Caco-2 (cell line): ENCODE data around the gene ELSPBP1. TPM values are rescaled to one million over a fixed set of nuclear protein-coding genes. Genes with fewer than 3 reads are reported as not detected.

Experiments used
- BruUV-seq: library from RNA; stranded (reverse); fragments of 400-500 nt; replicated peaks from 2 replicates; lab custom pipeline; 2021; lab: Mats Ljungman, UMichigan
- CTCF ChIA-PET: fragments of 300-600 bp; sonication (Branson Sonifier 250); formaldehyde crosslinking; loops from one replicate; lab custom pipeline; 2022; ENCODE audit warnings: antibody characterized with exemption; lab: Charles Lee
- POLR2A ChIA-PET: fragments of 300-600 bp; sonication (Branson Sonifier 250); formaldehyde crosslinking; loops from one replicate; lab custom pipeline; 2022; ENCODE audit warnings: antibody characterized with exemption; lab: Charles Lee
- DNase-seq, 2 experiments: peaks; one replicate each; pipeline versions ENCODE4 v3.0.0 to v3.0.0-alpha.2; 2020 to 2022
- H3K27me3 ChIP-seq: replicated peaks from 2 replicates; pipeline ENCODE4 v1.6.0; 2011; ENCODE audit warnings: low read length; ENCODE audit not compliant: control insufficient read depth, insufficient read depth
- H3K36me3 ChIP-seq: 2 replicates; pipeline ENCODE4 v1.5.1; 2011; ENCODE audit warnings: low read length; ENCODE audit not compliant: control insufficient read depth, insufficient read depth
- H3K4me1 ChIP-seq: fragments of 250-450 bp; sonication (Bioruptor Pico); 2 replicates; pipeline ENCODE4 v1.5.1; 2020; ENCODE audit warnings: mild to moderate bottlenecking
- H3K4me3 ChIP-seq: 2 replicates; pipeline ENCODE4 v1.5.1; 2011; ENCODE audit warnings: low read depth, mild to moderate bottlenecking, control low read depth, low read length
- H3K9me3 ChIP-seq: fragments of 250-450 bp; sonication (Bioruptor Pico); 2 replicates; pipeline ENCODE4 v1.5.1; 2020; ENCODE audit warnings: mild to moderate bottlenecking, moderate library complexity
- H3K27ac Mint-ChIP-seq: one replicate; pipeline ENCODE4 v1.8.0; 2022; ENCODE audit warnings: mixed read lengths; ENCODE audit not compliant: unreplicated experiment
- H3K27me3 Mint-ChIP-seq: one replicate; pipeline ENCODE4 v1.8.0; 2022; ENCODE audit warnings: mixed read lengths; ENCODE audit not compliant: insufficient read depth, unreplicated experiment
- H3K36me3 Mint-ChIP-seq: one replicate; pipeline ENCODE4 v1.8.0; 2022; ENCODE audit warnings: mild to moderate bottlenecking, mixed read lengths; ENCODE audit not compliant: insufficient read depth, unreplicated experiment
- H3K4me1 Mint-ChIP-seq: one replicate; pipeline ENCODE4 v1.8.0; 2022; ENCODE audit warnings: low read depth, mixed read lengths; ENCODE audit not compliant: unreplicated experiment
- H3K4me3 Mint-ChIP-seq: one replicate; pipeline ENCODE4 v1.8.0; 2022; ENCODE audit warnings: mild to moderate bottlenecking, moderate library complexity, mixed read lengths; ENCODE audit not compliant: unreplicated experiment
- H3K9me3 Mint-ChIP-seq: one replicate; pipeline ENCODE4 v1.8.0; 2022; ENCODE audit warnings: mixed read lengths; ENCODE audit not compliant: unreplicated experiment
- intact Hi-C: fragments of 100-400 bp; cut with micrococcal nuclease; formaldehyde crosslinking; loops from one replicate; pipeline ENCODE4 v1.10.0; 2022; ENCODE audit not compliant: unreplicated experiment
- total RNA-seq: library from RNA; stranded (reverse); gene quantifications from 2 replicates; pipeline ENCODE4 v1.2.3, GENCODE V29; 2022
- TF ChIP-seq, protein P1 (sequence below), 2 experiments: fragments of 200-600 bp in 1 of 2; IDR thresholded peaks; 1 replicate in 1 of 2; 2 replicates in 1 of 2; pipeline versions ENCODE4 v1.5.1 to v1.8.0; 2011 to 2022; ENCODE audit warnings: antibody characterized with exemption in 1 of 2, control low read depth in 1 of 2, inconsistent platforms in 1 of 2, low read depth in 1 of 2, low read length in 1 of 2, mild to moderate bottlenecking in 1 of 2, moderate library complexity in 1 of 2; ENCODE audit not compliant: insufficient read depth in 1 of 2, severe bottlenecking in 1 of 2, unreplicated experiment in 1 of 2

Gene ELSPBP1
- total RNA-seq, 1 experiment from 2014 or later, result not detected

DNA sequence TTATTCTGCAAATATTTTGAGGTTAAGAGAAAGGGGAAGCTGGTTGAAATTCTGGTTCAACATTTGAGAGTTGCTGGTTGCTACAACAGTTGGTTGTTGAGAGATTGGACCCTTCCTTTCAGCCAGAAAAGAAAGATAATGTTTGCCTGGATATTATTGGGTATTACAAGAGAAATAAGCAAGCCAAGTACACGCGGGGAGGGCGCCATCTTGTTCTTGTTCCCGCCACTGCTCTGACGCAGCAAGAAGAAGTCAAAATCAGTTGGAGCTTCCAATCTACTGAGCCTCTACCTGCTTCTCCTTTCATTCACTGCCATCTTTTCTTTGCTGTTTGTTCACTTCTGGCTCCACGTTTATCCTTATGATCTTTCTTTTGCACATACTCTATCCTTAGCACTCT, 20.9 kb upstream of the ELSPBP1 start:
- Mint-ChIP-seq H3K4me3 (no peak overlapping the region), H3K4me1 (no peaks in the 10 kb centered on the region), H3K27me3 (peaks cover 31% of the 10 kb centered on the region), H3K27ac (no peak overlapping the region), H3K9me3 (peaks cover 21% of the 10 kb centered on the region), H3K36me3 (no peaks in the 10 kb centered on the region)
- no peaks in the 10 kb centered on the region for H3K36me3 ChIP-seq
- BruUV-seq, result no TSS peak
- POLR2A ChIA-PET, result interaction anchor here (0.5 kb wide), 1 partner anchor 668 kb away, joined by 4 read pairs; no protein-coding TSS in a partner anchor
- H3K4me3 ChIP-seq, result no peak overlapping the region
- DNase-seq, result no peak
- CTCF ChIA-PET, result no interaction called here
- no peaks in the 10 kb centered on the region; the same call in none of the 2 replicates for H3K27me3 ChIP-seq
- TF ChIP-seq, protein P1, sequence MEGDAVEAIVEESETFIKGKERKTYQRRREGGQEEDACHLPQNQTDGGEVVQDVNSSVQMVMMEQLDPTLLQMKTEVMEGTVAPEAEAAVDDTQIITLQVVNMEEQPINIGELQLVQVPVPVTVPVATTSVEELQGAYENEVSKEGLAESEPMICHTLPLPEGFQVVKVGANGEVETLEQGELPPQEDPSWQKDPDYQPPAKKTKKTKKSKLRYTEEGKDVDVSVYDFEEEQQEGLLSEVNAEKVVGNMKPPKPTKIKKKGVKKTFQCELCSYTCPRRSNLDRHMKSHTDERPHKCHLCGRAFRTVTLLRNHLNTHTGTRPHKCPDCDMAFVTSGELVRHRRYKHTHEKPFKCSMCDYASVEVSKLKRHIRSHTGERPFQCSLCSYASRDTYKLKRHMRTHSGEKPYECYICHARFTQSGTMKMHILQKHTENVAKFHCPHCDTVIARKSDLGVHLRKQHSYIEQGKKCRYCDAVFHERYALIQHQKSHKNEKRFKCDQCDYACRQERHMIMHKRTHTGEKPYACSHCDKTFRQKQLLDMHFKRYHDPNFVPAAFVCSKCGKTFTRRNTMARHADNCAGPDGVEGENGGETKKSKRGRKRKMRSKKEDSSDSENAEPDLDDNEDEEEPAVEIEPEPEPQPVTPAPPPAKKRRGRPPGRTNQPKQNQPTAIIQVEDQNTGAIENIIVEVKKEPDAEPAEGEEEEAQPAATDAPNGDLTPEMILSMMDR (IDR thresholded peaks at IDR 0.05; ENCODE audit: insufficient read depth in 1 of 2, low read depth in 1 of 2, low read length in 1 of 2, severe bottlenecking in 1 of 2, unreplicated experiment in 1 of 2), result no peak
- no peaks in the 10 kb centered on the region for H3K9me3 ChIP-seq
- no peaks in the 10 kb centered on the region for H3K4me1 ChIP-seq
- intact Hi-C loops, result no loop called here

- Mint-ChIP-seq H3K36me3 (no peaks in the 10 kb centered on the region), H3K9me3 (no peaks in the 10 kb centered on the region), H3K4me1 (no peaks in the 10 kb centered on the region), H3K4me3 (no peak overlapping the region), H3K27me3 (peaks cover 30% of the 10 kb centered on the region), H3K27ac (no peak overlapping the region)
- ChIA-PET POLR2A (no interaction called here), CTCF (interaction anchor here (0.7 kb wide), 1 partner anchor 88 kb away, joined by 5 read pairs; no protein-coding TSS in a partner anchor)
- Histone ChIP-seq H3K36me3 (no peaks in the 10 kb centered on the region), H3K4me1 (no peaks in the 10 kb centered on the region), H3K27me3 (peaks cover 6% of the 10 kb centered on the region), H3K4me3 (no peak overlapping the region), H3K9me3 (no peaks in the 10 kb centered on the region)
- no peak for DNase-seq
- TF ChIP-seq, protein P1 (IDR thresholded peaks at IDR 0.05; ENCODE audit: insufficient read depth in 1 of 2, low read depth in 1 of 2, low read length in 1 of 2, severe bottlenecking in 1 of 2, unreplicated experiment in 1 of 2), result no peak
- intact Hi-C loops, result no loop called here
- BruUV-seq, result no TSS peak
Observed at GRCh38 chr19:47991191-47991808, 3.1 kb upstream of the ELSPBP1 start.

- Mint-ChIP-seq H3K36me3 (no peaks in the 10 kb centered on the region), H3K27me3 (peaks cover 32% of the 10 kb centered on the region), H3K27ac (no peak within 1 kb of the TSS), H3K9me3 (no peaks in the 10 kb centered on the region), H3K4me3 (no peak within 1 kb of the TSS), H3K4me1 (no peaks in the 10 kb centered on the region)
- H3K27me3 ChIP-seq, result peaks cover 6% of the 10 kb centered on the region
- no TSS peak for BruUV-seq
- DNase-seq, result no peak
- H3K9me3 ChIP-seq, result no peaks in the 10 kb centered on the region
- POLR2A ChIA-PET, result no interaction called here
- CTCF ChIA-PET, result interaction anchor here (0.7 kb wide), 1 partner anchor 87 kb away, joined by 5 read pairs; no protein-coding TSS in a partner anchor
- TF ChIP-seq, protein P1 (IDR thresholded peaks at IDR 0.05; ENCODE audit: insufficient read depth in 1 of 2, low read depth in 1 of 2, low read length in 1 of 2, severe bottlenecking in 1 of 2, unreplicated experiment in 1 of 2), result no peak
- no peaks in the 10 kb centered on the region for H3K4me1 ChIP-seq
- no peak within 1 kb of the TSS for H3K4me3 ChIP-seq
- H3K36me3 ChIP-seq, result no peaks in the 10 kb centered on the region
- intact Hi-C loops, result no loop called here
Observed at GRCh38 chr19:47992070-47992469, 2.4 kb upstream of the ELSPBP1 start, which contains the start of gene BSPH1. TSS of gene BSPH1 (minus strand) at chr19:47992170. CDS start at chr19:47992081, 89 bp downstream.
